ENCODE measurements around the gene RALY.

Gene RALY

GRCh38 chr20:34074101-34074760, 80.5 kb downstream of the RALY start:
- TF ChIP-seq CTCF (IDR thresholded peaks at IDR 0.05; ENCODE audit: insufficient read depth, missing control alignments) = no peak
- DNase-seq (ENCODE audit: insufficient read length, low spot score) (peak; percentile 72), FAIRE-seq (no peak)

- no peak for DNase-seq (ENCODE audit: insufficient read length, low spot score)
- no peak for TF ChIP-seq CTCF (IDR thresholded peaks at IDR 0.05; ENCODE audit: insufficient read depth, missing control alignments)
- FAIRE-seq = no peak
Observed at GRCh38 chr20:34075647-34076046, 81.9 kb downstream of the RALY start.

- TF ChIP-seq CTCF (IDR thresholded peaks at IDR 0.05; ENCODE audit: insufficient read depth, missing control alignments) = no peak
- FAIRE-seq (no peak), DNase-seq (ENCODE audit: insufficient read length, low spot score) (no peak)
Observed at GRCh38 chr20:34076952-34077351, 83.2 kb downstream of the RALY start.

- no peak for TF ChIP-seq CTCF (IDR thresholded peaks at IDR 0.05; ENCODE audit: insufficient read depth, missing control alignments)
- FAIRE-seq = no peak
- no peak for DNase-seq (ENCODE audit: insufficient read length, low spot score)
Observed at GRCh38 chr20:34078540-34078939, 84.8 kb downstream of the RALY start.

- no peak for DNase-seq (ENCODE audit: insufficient read length, low spot score)
- TF ChIP-seq CTCF (IDR thresholded peaks at IDR 0.05; ENCODE audit: insufficient read depth, missing control alignments) = no peak
- FAIRE-seq = no peak
Observed at GRCh38 chr20:34079818-34080217, 86.1 kb downstream of the RALY start.

- no peak for TF ChIP-seq CTCF (IDR thresholded peaks at IDR 0.05; ENCODE audit: insufficient read depth, missing control alignments)
- DNase-seq (ENCODE audit: insufficient read length, low spot score) (no peak), FAIRE-seq (no peak)
Observed at GRCh38 chr20:34082232-34082887, 88.6 kb downstream of the RALY start.

GRCh38 chr20:34083137-34083536, 89.4 kb downstream of the RALY start:
- FAIRE-seq (no peak), DNase-seq (ENCODE audit: insufficient read length, low spot score) (no peak)
- no peak for TF ChIP-seq CTCF (IDR thresholded peaks at IDR 0.05; ENCODE audit: insufficient read depth, missing control alignments)

Measured in D721Med (cell line).